Left lung (tissue), 10 donors: ENCODE data around the gene OR52B6. TPM values are rescaled to one million over a fixed set of nuclear protein-coding genes. Genes with fewer than 3 reads are reported as not detected.
A peak's percentile ranks its signal among the peaks of the same experiment; 100 is the strongest.

Experiments used
- ATAC-seq: fragments of 200-7000 bp; cut with Tn5 transposase; one replicate; pipeline ENCODE4 v1.9.1; 2020; ENCODE audit warnings: moderate library complexity
- DNase-seq, 4 donors: peaks; one replicate each; pipeline ENCODE4 v3.0.0-alpha.2; 2013 to 2020
- H3K27ac ChIP-seq, 2 donors: fragments of 200-600 bp; sonication (generic) in 1 of 2; one replicate each; pipeline versions ENCODE4 v1.5.0 to v1.8.0; 2020 to 2021
- H3K27me3 ChIP-seq, 2 donors: fragments of 200-600 bp; sonication (generic) in 1 of 2; one replicate each; pipeline versions ENCODE4 v1.5.0 to v1.8.0; 2020 to 2021
- H3K36me3 ChIP-seq, 2 donors: fragments of 200-600 bp; sonication (generic) in 1 of 2; one replicate each; pipeline versions ENCODE4 v1.5.0 to v1.8.0; 2020 to 2021
- H3K4me1 ChIP-seq, 2 donors: fragments of 200-600 bp; one replicate each; pipeline ENCODE4 v1.8.0; 2021
- H3K4me3 ChIP-seq, 2 donors: fragments of 200-600 bp; sonication (generic) in 1 of 2; one replicate each; pipeline versions ENCODE4 v1.5.0 to v1.8.0; 2020 to 2021; ENCODE audit warnings: mild to moderate bottlenecking in 1 of 2
- H3K9me3 ChIP-seq, 2 donors: fragments of 200-600 bp; sonication (generic) in 1 of 2; one replicate each; pipeline versions ENCODE4 v1.5.0 to v1.8.0; 2020 to 2021
- intact Hi-C, 2 donors: fragments of 100-400 bp; cut with DNase I; formaldehyde crosslinking; loops; one replicate each; pipeline versions ENCODE4 v1.11.2 to v1.14.2; 2022
- polyA plus RNA-seq, 6 donors: library from polyadenylated mRNA; unstranded; fragments of 120-200 nt; gene quantifications; one replicate each; pipeline ENCODE4 v1.2.1, GENCODE V29; 2013; ENCODE audit not compliant: insufficient read length in 6 of 6
- total RNA-seq, 2 donors: library from RNA; stranded (reverse); fragmentation: NEBNext Ultra II Directional; extraction: Animal tissue kit (Norgen Biotek cat#: 25700); gene quantifications; one replicate each; pipeline ENCODE4 v1.2.1, GENCODE V29; 2021
- TF ChIP-seq, protein P1 (sequence below), 2 donors: fragments of 200-600 bp; sonication (generic) in 1 of 2; IDR thresholded peaks; one replicate each; pipeline versions ENCODE4 v1.5.0 to v1.8.0; 2021; ENCODE audit warnings: antibody characterized with exemption in 2 of 2
- donor health status: DM: no; HTN: yes; CAD: no.
- donor health status: DM: no; HTN: no; CAD: no.

The OR52B6 gene
- total and polyA plus RNA-seq, 8 donors = 0.17 to 0.56 (median 0.42) TPM; not detected in 2

DNA sequence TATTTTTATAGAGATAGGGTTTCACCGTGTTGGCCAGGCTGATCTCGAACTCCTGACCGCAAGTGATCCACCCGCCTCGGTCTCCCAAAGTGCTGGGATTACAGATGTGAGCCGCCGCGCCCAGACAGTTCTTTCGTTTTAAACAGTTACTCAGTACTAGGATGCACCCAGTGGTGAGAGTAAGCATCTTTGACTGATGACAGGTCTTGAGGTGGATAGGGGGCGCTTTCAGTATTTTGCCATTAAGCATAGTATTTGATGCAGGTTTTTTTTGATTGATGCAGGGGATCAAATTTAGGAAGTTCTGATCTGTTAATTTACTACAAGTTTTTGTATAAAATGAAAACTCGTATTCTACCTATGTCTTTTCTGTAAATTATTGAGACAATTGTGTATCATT, 30.9 kb downstream of the OR52B6 start:
- Histone ChIP-seq H3K27ac (no peak overlapping the region), H3K4me3 (no peak overlapping the region), H3K36me3 (no peaks in the 10 kb centered on the region), H3K4me1 (no peaks in the 10 kb centered on the region), H3K27me3 (no peaks in the 10 kb centered on the region), H3K9me3 (no peaks in the 10 kb centered on the region)
- intact Hi-C loops = no loop called here
- DNase-seq (no peak), ATAC-seq (no peak)
- TF ChIP-seq, protein P1, sequence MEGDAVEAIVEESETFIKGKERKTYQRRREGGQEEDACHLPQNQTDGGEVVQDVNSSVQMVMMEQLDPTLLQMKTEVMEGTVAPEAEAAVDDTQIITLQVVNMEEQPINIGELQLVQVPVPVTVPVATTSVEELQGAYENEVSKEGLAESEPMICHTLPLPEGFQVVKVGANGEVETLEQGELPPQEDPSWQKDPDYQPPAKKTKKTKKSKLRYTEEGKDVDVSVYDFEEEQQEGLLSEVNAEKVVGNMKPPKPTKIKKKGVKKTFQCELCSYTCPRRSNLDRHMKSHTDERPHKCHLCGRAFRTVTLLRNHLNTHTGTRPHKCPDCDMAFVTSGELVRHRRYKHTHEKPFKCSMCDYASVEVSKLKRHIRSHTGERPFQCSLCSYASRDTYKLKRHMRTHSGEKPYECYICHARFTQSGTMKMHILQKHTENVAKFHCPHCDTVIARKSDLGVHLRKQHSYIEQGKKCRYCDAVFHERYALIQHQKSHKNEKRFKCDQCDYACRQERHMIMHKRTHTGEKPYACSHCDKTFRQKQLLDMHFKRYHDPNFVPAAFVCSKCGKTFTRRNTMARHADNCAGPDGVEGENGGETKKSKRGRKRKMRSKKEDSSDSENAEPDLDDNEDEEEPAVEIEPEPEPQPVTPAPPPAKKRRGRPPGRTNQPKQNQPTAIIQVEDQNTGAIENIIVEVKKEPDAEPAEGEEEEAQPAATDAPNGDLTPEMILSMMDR (IDR thresholded peaks at IDR 0.05) = no peak

DNA sequence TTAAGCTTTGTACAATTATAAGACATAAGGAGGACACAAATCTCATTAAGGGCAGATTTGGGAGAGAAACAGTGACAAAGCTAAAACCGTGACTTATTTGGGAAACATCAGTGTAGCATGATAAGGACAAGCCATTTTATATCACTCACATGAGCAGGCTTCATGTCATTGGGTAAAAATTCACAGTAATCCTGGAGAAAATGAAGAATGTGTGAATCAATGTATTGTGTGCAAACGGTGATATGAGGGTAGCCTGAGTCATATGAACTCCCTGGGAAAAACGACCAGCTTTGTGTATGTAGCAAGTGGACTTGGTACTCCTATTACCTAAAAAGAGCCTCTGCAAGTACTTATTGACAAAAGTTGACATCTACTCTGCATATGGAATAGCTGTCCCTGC, 38.1 kb downstream of the OR52B6 start:
- no peak for ATAC-seq
- Histone ChIP-seq H3K4me3 (no peak overlapping the region), H3K27ac (no peak overlapping the region), H3K36me3 (no peaks in the 10 kb centered on the region), H3K4me1 (peaks cover 2 to 16% of the 10 kb centered on the region in 2 donors), H3K27me3 (no peaks in the 10 kb centered on the region), H3K9me3 (no peaks in the 10 kb centered on the region)
- TF ChIP-seq, protein P1 (IDR thresholded peaks at IDR 0.05) = no peak
- intact Hi-C loops = no loop called here
- no peak for DNase-seq

DNA sequence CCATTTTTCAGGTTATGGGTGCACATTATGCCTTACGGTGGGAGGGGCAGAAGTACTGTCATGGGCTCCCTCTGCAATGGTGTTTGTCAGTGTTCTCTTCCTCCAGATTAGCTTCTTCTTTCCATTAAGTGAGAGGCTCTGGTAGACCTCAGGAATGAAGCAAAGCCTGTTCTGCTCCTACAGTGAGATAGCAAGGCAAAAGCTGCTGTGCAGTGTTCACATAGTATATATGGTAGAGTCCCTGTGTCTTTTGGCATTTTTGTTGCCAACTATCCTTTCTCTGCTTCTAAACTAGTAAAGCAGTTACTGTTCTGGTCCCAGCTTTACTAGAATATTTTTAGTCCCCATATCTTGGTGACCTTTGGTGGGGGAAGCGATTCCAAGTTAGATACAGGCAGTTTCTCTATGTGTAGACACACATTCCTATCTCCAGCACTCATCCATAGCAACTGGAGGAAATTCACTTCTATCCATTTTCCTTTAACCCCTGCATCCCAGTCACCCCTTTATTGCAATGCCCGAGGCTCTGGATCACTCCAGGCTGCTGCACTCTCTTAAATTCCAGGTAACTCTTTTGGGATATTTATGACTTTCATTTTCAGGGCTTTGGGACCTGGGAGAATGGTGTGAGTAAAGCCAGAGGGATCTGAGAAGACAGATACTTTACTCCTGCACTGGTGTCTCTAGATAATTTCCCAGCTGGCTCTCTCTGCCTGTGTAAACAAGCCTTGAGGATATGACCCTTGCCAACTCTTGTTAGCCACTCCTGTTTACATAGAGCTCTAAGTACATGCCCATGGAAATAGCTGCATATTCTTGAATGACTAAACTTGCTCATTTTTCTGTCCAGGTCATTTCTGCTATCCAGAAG, 40.2 kb downstream of the OR52B6 start:
- no peaks in the 10 kb centered on the region for H3K36me3 ChIP-seq
- peak overlapping the region; percentile 46 to 69 for H3K27ac ChIP-seq
- no peaks in the 10 kb centered on the region for H3K27me3 ChIP-seq
- TF ChIP-seq, protein P1 (IDR thresholded peaks at IDR 0.05) = no peak
- intact Hi-C loops = no loop called here
- peaks cover 11 to 31% of the 10 kb centered on the region in 2 donors for H3K4me1 ChIP-seq
- peak in 1 of 4 donors; percentile 24 for DNase-seq
- no peaks in the 10 kb centered on the region for H3K9me3 ChIP-seq
- no peak overlapping the region for H3K4me3 ChIP-seq
- peak; percentile 84 for ATAC-seq

DNA sequence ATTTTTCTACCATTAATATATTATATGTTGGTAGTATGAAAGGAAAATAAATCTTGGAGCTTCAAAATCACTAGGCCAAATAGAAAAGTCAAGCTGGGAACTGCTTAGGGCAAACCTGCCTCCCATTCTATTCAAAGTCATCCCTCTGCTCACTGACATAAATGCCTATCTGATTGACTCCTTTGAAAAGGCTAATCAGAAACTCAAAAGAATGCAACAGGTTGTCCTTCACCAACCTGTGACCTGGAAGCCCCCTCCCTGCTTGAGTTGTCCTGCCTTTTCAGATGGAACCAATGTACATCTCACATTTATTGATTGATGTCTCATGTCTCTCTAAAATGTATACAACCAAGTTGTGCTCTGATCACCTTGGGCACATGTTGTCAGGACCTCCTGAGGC, 40.9 kb downstream of the OR52B6 start:
- Histone ChIP-seq H3K36me3 (no peaks in the 10 kb centered on the region), H3K9me3 (no peaks in the 10 kb centered on the region), H3K27ac (peak overlapping the region; percentile 33 to 46), H3K27me3 (no peaks in the 10 kb centered on the region), H3K4me1 (peaks cover 15 to 38% of the 10 kb centered on the region in 2 donors), H3K4me3 (no peak overlapping the region)
- DNase-seq = no peak
- no peak for ATAC-seq
- TF ChIP-seq, protein P1 (IDR thresholded peaks at IDR 0.05) = no peak
- intact Hi-C loops = no loop called here

DNA sequence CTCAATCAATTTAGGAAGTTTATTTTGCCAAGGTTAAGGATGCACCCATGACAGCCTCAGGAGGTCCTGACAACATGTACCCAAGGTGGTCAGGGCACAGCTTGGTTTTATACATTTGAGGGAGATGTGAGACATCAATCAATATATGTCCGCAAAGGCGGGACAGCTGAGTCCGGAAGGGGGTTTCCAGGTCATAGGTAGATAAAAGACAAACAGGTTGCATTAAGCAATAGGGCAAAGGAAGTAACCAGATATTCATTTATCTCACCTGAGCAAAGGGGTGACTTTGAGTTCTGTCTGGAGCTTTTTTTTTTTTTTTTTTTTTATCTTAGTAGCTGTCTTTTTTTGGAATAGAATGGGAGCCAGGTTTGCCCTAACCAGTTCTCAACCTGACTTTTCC, 42.1 kb downstream of the OR52B6 start:
- intact Hi-C loops = no loop called here
- TF ChIP-seq, protein P1 (IDR thresholded peaks at IDR 0.05) = no peak

More for the DNA sequence above, 42.1 kb downstream of the OR52B6 start:
- no peak for DNase-seq
- H3K27me3 ChIP-seq = no peaks in the 10 kb centered on the region
- no peak overlapping the region for H3K27ac ChIP-seq
- peaks cover 15 to 44% of the 10 kb centered on the region in 2 donors for H3K4me1 ChIP-seq
- no peak for ATAC-seq
- no peaks in the 10 kb centered on the region for H3K36me3 ChIP-seq
- H3K9me3 ChIP-seq = no peaks in the 10 kb centered on the region
- H3K4me3 ChIP-seq = no peak overlapping the region
